Memory B cell (primary cell): ENCODE results near the gene VSX1.

Experiments used
- ATAC-seq: fragments of 150-1000 bp; cut with Tn5 transposase; 2 replicates; pipeline ENCODE4 v1.10.0; 2021; ENCODE audit warnings: low read depth, mild to moderate bottlenecking, moderate library complexity
- DNase-seq, 2 donors: peaks; one replicate each; pipeline ENCODE4 v3.0.0; 2022; ENCODE audit warnings: low spot score in 2 of 2
- H3K27ac Mint-ChIP-seq: one replicate; pipeline ENCODE4 v1.8.0; 2022; ENCODE audit warnings: mild to moderate bottlenecking, moderate library complexity, mixed read lengths
- H3K27me3 Mint-ChIP-seq: one replicate; pipeline ENCODE4 v1.8.0; 2022; ENCODE audit warnings: mixed read lengths
- H3K36me3 Mint-ChIP-seq: one replicate; pipeline ENCODE4 v1.8.0; 2022; ENCODE audit warnings: mild to moderate bottlenecking, mixed read lengths
- H3K4me1 Mint-ChIP-seq: one replicate; pipeline ENCODE4 v1.8.0; 2022; ENCODE audit warnings: mixed read lengths
- H3K4me3 Mint-ChIP-seq: one replicate; pipeline ENCODE4 v1.8.0; 2022; ENCODE audit warnings: mild to moderate bottlenecking, moderate library complexity, mixed read lengths
- H3K9me3 Mint-ChIP-seq: one replicate; pipeline ENCODE4 v1.8.0; 2022; ENCODE audit warnings: mixed read lengths

The VSX1 gene

DNA sequence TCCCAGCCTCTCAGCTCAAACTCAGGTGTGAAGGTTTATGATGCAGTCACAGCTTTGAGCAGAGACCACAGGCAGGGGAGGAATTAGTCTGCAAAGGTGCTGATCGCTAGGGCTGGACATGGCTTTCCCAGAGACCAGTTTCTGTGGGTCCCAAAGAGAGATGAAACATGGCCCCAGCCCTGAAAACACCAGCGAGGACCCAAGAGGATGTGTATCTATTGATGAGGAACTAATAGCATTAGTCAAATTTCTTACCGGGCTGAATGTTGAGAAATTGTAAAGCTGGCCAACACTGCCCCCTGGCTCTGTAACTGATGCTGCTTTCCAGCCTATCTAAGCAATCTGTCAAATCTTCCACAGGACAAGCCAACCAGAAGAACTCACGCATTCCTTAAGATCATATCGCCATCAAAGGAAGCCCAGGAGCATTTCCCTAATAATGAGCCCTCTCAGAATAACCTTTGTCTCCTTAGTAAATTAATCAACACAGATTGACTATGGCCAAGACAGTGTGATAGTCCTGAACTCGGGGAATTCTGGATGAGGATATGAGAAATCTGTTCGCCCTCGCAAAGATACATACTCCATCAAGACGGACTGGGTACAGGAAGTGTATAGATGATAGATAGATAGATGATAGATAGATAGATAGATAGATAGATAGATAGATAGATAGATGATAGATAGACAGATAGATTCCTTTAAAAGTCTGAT is 16.2 kb downstream of the VSX1 start:
- no peaks in the 10 kb centered on the region for H3K36me3 Mint-ChIP-seq
- peaks cover 1% of the 10 kb centered on the region for H3K27me3 Mint-ChIP-seq
- peaks cover 17% of the 10 kb centered on the region for H3K4me1 Mint-ChIP-seq
- H3K27ac Mint-ChIP-seq = no peak overlapping the region
- DNase-seq (peak; percentile 67 to 79), ATAC-seq (peak; percentile 96)
- no peak overlapping the region for H3K4me3 Mint-ChIP-seq
- no peaks in the 10 kb centered on the region for H3K9me3 Mint-ChIP-seq

DNA sequence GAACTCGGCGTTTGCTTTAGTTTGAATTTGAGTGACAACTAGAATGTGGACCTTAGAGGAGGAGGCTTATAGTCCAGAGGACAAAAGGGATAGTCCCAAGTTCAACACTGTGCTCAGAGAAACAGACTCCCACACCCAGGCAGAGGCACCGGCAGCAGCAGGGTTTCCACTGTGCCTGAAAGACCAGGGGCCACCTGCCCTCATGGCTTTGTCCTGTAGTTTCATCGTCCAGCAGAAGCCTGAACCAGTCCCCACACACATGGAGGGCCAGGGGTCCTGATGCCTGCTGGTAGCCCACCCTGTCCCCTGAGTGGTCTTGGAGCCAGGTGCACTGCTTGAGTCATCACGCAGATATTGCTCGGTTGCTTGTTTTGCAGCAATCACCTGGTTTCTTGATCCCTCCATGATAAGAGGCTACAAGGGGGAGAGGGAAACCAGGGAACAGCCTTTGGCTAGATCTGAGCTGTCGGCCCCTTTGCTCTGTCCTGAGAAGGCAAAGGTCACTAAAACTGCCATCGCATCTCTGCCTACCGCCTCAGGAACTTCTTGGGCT is 16.8 kb downstream of the VSX1 start:
- peaks cover 1% of the 10 kb centered on the region for H3K27me3 Mint-ChIP-seq

GRCh38 chr20:25064561-25065071 is 17.3 kb downstream of the VSX1 start:
- Mint-ChIP-seq H3K9me3 (no peaks in the 10 kb centered on the region), H3K27me3 (no peaks in the 10 kb centered on the region)

More for the DNA sequence above, 16.8 kb downstream of the VSX1 start:
- Mint-ChIP-seq H3K36me3 (no peaks in the 10 kb centered on the region), H3K27ac (no peak overlapping the region), H3K9me3 (no peaks in the 10 kb centered on the region), H3K4me1 (peaks cover 21% of the 10 kb centered on the region), H3K4me3 (no peak overlapping the region)
- no peak for DNase-seq
- ATAC-seq = no peak

GRCh38 chr20:25063981-25064380 is 18.0 kb downstream of the VSX1 start:
- Mint-ChIP-seq H3K27ac (no peak overlapping the region), H3K36me3 (no peaks in the 10 kb centered on the region), H3K9me3 (no peaks in the 10 kb centered on the region), H3K4me3 (no peak overlapping the region), H3K4me1 (peaks cover 23% of the 10 kb centered on the region), H3K27me3 (no peaks in the 10 kb centered on the region)
- ATAC-seq (no peak), DNase-seq (no peak)

More at GRCh38 chr20:25064561-25065071, 17.3 kb downstream of the VSX1 start:
- ATAC-seq (no peak), DNase-seq (no peak)
- no peak overlapping the region for H3K4me3 Mint-ChIP-seq
- H3K36me3 Mint-ChIP-seq = no peaks in the 10 kb centered on the region
- peaks cover 21% of the 10 kb centered on the region for H3K4me1 Mint-ChIP-seq
- H3K27ac Mint-ChIP-seq = no peak overlapping the region

- Mint-ChIP-seq H3K27ac (no peak overlapping the region), H3K4me1 (peaks cover 25% of the 10 kb centered on the region), H3K27me3 (no peaks in the 10 kb centered on the region), H3K36me3 (no peaks in the 10 kb centered on the region), H3K4me3 (no peak overlapping the region), H3K9me3 (no peaks in the 10 kb centered on the region)
- DNase-seq (no peak), ATAC-seq (no peak)
Measured at GRCh38 chr20:25063546-25063945, 18.4 kb downstream of the VSX1 start.

- Mint-ChIP-seq H3K36me3 (no peaks in the 10 kb centered on the region), H3K4me3 (no peak overlapping the region), H3K9me3 (no peaks in the 10 kb centered on the region), H3K27me3 (no peaks in the 10 kb centered on the region), H3K27ac (no peak overlapping the region), H3K4me1 (peaks cover 25% of the 10 kb centered on the region)
- no peak for ATAC-seq
- no peak for DNase-seq
Measured at GRCh38 chr20:25062841-25063240, 19.1 kb downstream of the VSX1 start.

GRCh38 chr20:25061821-25062530 is 20.0 kb downstream of the VSX1 start:
- no peak overlapping the region for H3K27ac Mint-ChIP-seq
- H3K27me3 Mint-ChIP-seq = no peaks in the 10 kb centered on the region
- DNase-seq = no peak
- H3K4me1 Mint-ChIP-seq = peaks cover 25% of the 10 kb centered on the region
- no peak for ATAC-seq
- H3K4me3 Mint-ChIP-seq = no peak overlapping the region
- H3K9me3 Mint-ChIP-seq = no peaks in the 10 kb centered on the region
- H3K36me3 Mint-ChIP-seq = no peaks in the 10 kb centered on the region

- H3K4me3 Mint-ChIP-seq = no peak overlapping the region
- no peak for ATAC-seq
- no peaks in the 10 kb centered on the region for H3K27me3 Mint-ChIP-seq
- H3K36me3 Mint-ChIP-seq = no peaks in the 10 kb centered on the region
- H3K27ac Mint-ChIP-seq = no peak overlapping the region
- H3K4me1 Mint-ChIP-seq = peaks cover 28% of the 10 kb centered on the region
- H3K9me3 Mint-ChIP-seq = no peaks in the 10 kb centered on the region
- no peak for DNase-seq
Measured at GRCh38 chr20:25061103-25061799, 20.7 kb downstream of the VSX1 start.

DNA sequence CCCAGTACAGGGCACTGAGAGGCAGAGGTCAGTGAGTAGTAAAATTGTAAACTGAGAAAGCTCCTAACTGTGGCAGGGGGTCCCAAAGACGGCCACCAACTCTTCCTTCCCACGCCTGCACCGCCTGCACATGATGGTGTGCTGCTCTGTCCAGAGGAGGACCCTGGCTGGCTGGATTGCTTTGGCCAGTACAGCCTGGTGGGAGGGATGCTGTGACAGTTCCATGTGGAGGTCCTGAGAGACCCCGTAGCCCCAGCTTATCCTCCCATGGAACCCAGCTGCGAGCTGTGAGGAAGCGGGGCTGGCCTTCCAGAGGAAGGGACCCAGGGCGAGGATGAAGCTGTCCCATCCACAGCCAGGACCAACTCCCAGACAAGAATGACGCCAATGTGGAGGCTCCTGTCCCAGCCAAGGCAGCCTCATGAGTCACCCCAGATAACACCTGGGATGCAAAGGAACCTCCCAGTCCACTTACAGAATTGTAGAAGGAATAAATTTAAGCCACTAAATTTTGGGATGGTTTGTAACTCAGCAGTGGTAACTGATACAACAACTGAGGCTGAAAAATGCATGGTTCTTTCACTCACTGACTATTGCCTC is 22.0 kb downstream of the VSX1 start:
- DNase-seq (no peak), ATAC-seq (no peak)
- Mint-ChIP-seq H3K4me1 (peaks cover 29% of the 10 kb centered on the region), H3K36me3 (peaks cover 1% of the 10 kb centered on the region), H3K27ac (peak overlapping the region; percentile 1), H3K9me3 (no peaks in the 10 kb centered on the region), H3K4me3 (no peak overlapping the region), H3K27me3 (no peaks in the 10 kb centered on the region)

DNA sequence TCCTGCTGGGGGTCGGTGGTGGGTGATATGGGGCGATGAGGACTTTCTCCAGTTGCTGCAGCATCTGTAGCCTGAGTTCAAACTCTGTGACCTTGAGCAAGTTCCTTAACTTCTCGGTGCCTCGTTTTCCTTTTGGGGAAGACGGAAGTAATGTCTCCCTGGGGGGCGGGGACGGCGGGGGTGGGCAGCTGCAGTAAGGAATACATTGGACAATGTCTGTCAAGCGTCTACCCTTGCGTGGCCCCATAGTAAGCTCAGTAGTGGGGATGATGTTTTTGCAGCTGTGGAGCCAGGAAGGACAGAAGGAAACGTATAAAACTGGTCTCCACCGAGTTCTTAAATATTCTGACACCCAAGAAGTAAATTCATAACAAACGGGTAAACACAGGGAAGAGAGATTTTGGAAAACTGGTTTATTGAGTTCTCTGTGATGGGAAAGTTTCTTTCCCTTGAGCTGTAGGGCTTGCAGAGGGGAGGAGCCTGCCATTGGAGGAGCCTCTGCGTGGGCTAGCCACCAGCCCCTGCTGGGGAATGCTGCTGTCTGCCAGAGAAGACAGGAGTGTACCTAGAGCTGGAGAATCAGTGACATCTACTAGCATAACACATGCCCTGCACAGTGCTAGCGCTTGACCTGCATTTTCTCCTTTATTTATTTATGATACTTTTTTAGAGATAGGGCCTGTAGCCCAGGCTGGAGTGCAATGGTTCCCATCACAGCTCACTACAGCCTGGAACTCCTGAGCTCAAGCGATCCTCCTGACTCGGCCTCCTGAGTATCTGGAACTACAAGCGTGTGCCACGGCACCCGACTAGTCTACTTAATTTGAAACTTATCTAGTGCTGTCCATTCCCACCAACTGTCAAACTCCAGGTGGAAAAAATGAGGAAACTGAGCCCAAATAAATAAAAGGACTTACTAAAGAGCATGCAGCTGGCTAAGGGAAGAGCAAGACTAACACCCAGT is 22.8 kb downstream of the VSX1 start:
- Mint-ChIP-seq H3K4me3 (peak overlapping the region; percentile 87), H3K36me3 (peaks cover 4% of the 10 kb centered on the region), H3K9me3 (no peaks in the 10 kb centered on the region), H3K4me1 (peaks cover 36% of the 10 kb centered on the region), H3K27me3 (no peaks in the 10 kb centered on the region), H3K27ac (peak overlapping the region; percentile 89)
- ATAC-seq (no peak), DNase-seq (no peak)

GRCh38 chr20:25058051-25058846 is 23.7 kb downstream of the VSX1 start, which contains the start of gene ACSS1:
ACSS1 (minus strand) TSS chr20:25058139; CDS start chr20:25058102, 37 bp downstream.
- peaks cover 4% of the 10 kb centered on the region for H3K36me3 Mint-ChIP-seq
- peak within 1 kb of the TSS; percentile 87 for H3K4me3 Mint-ChIP-seq
- DNase-seq = peak; percentile 72 to 78
- ATAC-seq = peak; percentile 69
- H3K27me3 Mint-ChIP-seq = no peaks in the 10 kb centered on the region
- peaks cover 43% of the 10 kb centered on the region for H3K4me1 Mint-ChIP-seq
- no peaks in the 10 kb centered on the region for H3K9me3 Mint-ChIP-seq
- peak within 1 kb of the TSS; percentile 89 for H3K27ac Mint-ChIP-seq
